Neural progenitor cell (in vitro differentiated cells): ENCODE data around the gene FBXO7. TPM values are rescaled to one million over a fixed set of nuclear protein-coding genes. Genes with fewer than 3 reads are reported as not detected.

Experiments used
- DNase-seq: peaks from one replicate; pipeline ENCODE4 v3.0.0-alpha.2; 2016; ENCODE audit warnings: low spot score
- H2AFZ ChIP-seq: fragments of 200-600 bp; sonication (generic); replicated peaks from 2 replicates; pipeline ENCODE4 v1.6.1; 2016; ENCODE audit warnings: antibody characterized with exemption
- H3F3A ChIP-seq: fragments of 200-600 bp; sonication (generic); 2 replicates; pipeline ENCODE4 v1.6.1; 2016; ENCODE audit warnings: antibody characterized with exemption, low read depth
- H3K27ac ChIP-seq: fragments of 200-600 bp; sonication (generic); 2 replicates; pipeline ENCODE4 v1.5.1; 2016; ENCODE audit warnings: mild to moderate bottlenecking
- H3K27me3 ChIP-seq: fragments of 200-600 bp; sonication (generic); 2 replicates; pipeline ENCODE4 v1.6.1; 2016; ENCODE audit warnings: mild to moderate bottlenecking, moderate library complexity
- H3K36me3 ChIP-seq: fragments of 200-600 bp; sonication (generic); 2 replicates; pipeline ENCODE4 v1.5.1; 2016
- H3K4me1 ChIP-seq: fragments of 200-600 bp; sonication (generic); 2 replicates; pipeline ENCODE4 v1.6.1; 2016; ENCODE audit warnings: mixed run types
- H3K4me2 ChIP-seq: fragments of 200-600 bp; sonication (generic); 2 replicates; pipeline ENCODE4 v1.6.1; 2016
- H3K4me3 ChIP-seq: fragments of 200-600 bp; sonication (generic); 2 replicates; pipeline ENCODE4 v1.5.1; 2016
- H3K79me2 ChIP-seq: fragments of 200-600 bp; sonication (generic); 2 replicates; pipeline ENCODE4 v1.6.1; 2016; ENCODE audit warnings: low read depth
- H3K9ac ChIP-seq: fragments of 200-600 bp; sonication (generic); 2 replicates; pipeline ENCODE4 v1.6.1; 2016
- H3K9me3 ChIP-seq: fragments of 200-600 bp; sonication (generic); 2 replicates; pipeline ENCODE4 v1.5.1; 2016; ENCODE audit warnings: low read depth
- H4K20me1 ChIP-seq: fragments of 200-600 bp; sonication (generic); 2 replicates; pipeline ENCODE4 v1.6.1; 2016; ENCODE audit warnings: low read depth
- H3K27ac Mint-ChIP-seq: 3 replicates; pipeline ENCODE4 v1.8.0; 2021; ENCODE audit warnings: mixed read lengths
- H3K27me3 Mint-ChIP-seq: 2 replicates; pipeline ENCODE4 v1.8.0; 2022; ENCODE audit warnings: low read depth, mild to moderate bottlenecking, inconsistent platforms, moderate library complexity, mixed read lengths; ENCODE audit not compliant: insufficient read depth
- H3K36me3 Mint-ChIP-seq: 3 replicates; pipeline ENCODE4 v1.8.0; 2021; ENCODE audit warnings: mixed read lengths
- H3K4me1 Mint-ChIP-seq: 3 replicates; pipeline ENCODE4 v1.8.0; 2021; ENCODE audit warnings: mixed read lengths
- H3K4me3 Mint-ChIP-seq: 3 replicates; pipeline ENCODE4 v1.8.0; 2021; ENCODE audit warnings: mild to moderate bottlenecking, moderate library complexity, mixed read lengths
- H3K9me3 Mint-ChIP-seq: 3 replicates; pipeline ENCODE4 v1.8.0; 2020; ENCODE audit warnings: mixed read lengths
- CTCF ChIP-seq: fragments of 200-600 bp; sonication (generic); IDR thresholded peaks from 2 replicates; pipeline ENCODE4 v1.5.1; 2017; ENCODE audit warnings: antibody characterized with exemption, mild to moderate bottlenecking
- EZH2 ChIP-seq: fragments of 200-600 bp; sonication (generic); IDR thresholded peaks from 2 replicates; pipeline ENCODE4 v1.6.1; 2017; ENCODE audit warnings: antibody characterized with exemption, mild to moderate bottlenecking, moderate library complexity
- EZH2phosphoT487 ChIP-seq: fragments of 200-600 bp; sonication (generic); IDR thresholded peaks from 2 replicates; pipeline ENCODE4 v1.6.1; 2017; ENCODE audit warnings: antibody characterized with exemption
- total RNA-seq: library from RNA; depleted of rRNA; stranded (reverse); fragments of >200 nt; gene quantifications from 2 replicates; pipeline ENCODE4 v1.2.3, GENCODE V29; 2015; ENCODE audit warnings: low replicate concordance

FBXO7 gene
- total RNA-seq, 1 donor from 2014 or later = 65.2 TPM

DNA sequence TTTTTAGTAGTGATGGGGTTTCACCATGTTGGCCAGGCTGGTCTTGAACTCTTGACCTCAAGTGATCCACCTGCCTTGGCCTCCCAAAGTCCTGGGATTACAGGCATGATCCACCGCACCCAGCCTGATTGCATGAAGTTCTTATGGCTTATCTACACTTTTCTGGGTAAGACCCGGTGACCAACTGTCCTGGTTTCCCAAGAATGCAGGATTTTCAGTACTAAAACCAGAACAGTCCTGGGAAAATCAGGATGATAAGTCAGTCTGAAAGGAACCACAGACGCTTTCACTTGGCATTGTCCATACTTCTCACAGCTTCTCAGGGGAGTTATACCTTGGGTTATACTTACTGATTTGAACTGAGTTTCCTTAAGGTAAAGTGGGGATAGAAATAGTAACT, 8.9 kb upstream of the FBXO7 start:
- Mint-ChIP-seq H3K36me3 (no peaks in the 10 kb centered on the region), H3K9me3 (no peaks in the 10 kb centered on the region), H3K4me3 (no peak overlapping the region), H3K27ac (no peak overlapping the region), H3K4me1 (peaks cover 10% of the 10 kb centered on the region), H3K27me3 (peaks cover 8% of the 10 kb centered on the region)
- Histone ChIP-seq H3K4me3 (no peak overlapping the region), H3K79me2 (no peaks in the 10 kb centered on the region), H2AFZ (no peak overlapping the region), H3F3A (no peaks in the 10 kb centered on the region), H3K4me2 (no peak overlapping the region), H3K9me3 (no peaks in the 10 kb centered on the region), H3K36me3 (no peaks in the 10 kb centered on the region), H4K20me1 (no peaks in the 10 kb centered on the region), H3K27ac (no peak overlapping the region), H3K27me3 (peaks cover 100% of the 10 kb centered on the region), H3K4me1 (no peaks in the 10 kb centered on the region), H3K9ac (no peak overlapping the region)
- TF ChIP-seq EZH2 (no peak), CTCF (no peak), EZH2phosphoT487 (no peak)
- DNase-seq = no peak

- no peak for TF ChIP-seq CTCF
- no peak for TF ChIP-seq EZH2phosphoT487
- no peak for TF ChIP-seq EZH2
- Histone ChIP-seq H3K36me3 (no peaks in the 10 kb centered on the region), H3F3A (no peaks in the 10 kb centered on the region), H2AFZ (no peak overlapping the region), H4K20me1 (no peaks in the 10 kb centered on the region), H3K27ac (no peak overlapping the region), H3K4me1 (no peaks in the 10 kb centered on the region), H3K79me2 (no peaks in the 10 kb centered on the region), H3K4me3 (no peak overlapping the region), H3K4me2 (no peak overlapping the region), H3K9ac (no peak overlapping the region), H3K9me3 (no peaks in the 10 kb centered on the region), H3K27me3 (peaks cover 100% of the 10 kb centered on the region)
- no peak overlapping the region for H3K4me3 Mint-ChIP-seq
- no peaks in the 10 kb centered on the region for H3K9me3 Mint-ChIP-seq
- no peak for DNase-seq
- no peak overlapping the region for H3K27ac Mint-ChIP-seq
- peaks cover 3% of the 10 kb centered on the region for H3K27me3 Mint-ChIP-seq
- no peaks in the 10 kb centered on the region for H3K36me3 Mint-ChIP-seq
- H3K4me1 Mint-ChIP-seq = peaks cover 10% of the 10 kb centered on the region
Observed at GRCh38 chr22:32466496-32466895, 8.1 kb upstream of the FBXO7 start.

DNA sequence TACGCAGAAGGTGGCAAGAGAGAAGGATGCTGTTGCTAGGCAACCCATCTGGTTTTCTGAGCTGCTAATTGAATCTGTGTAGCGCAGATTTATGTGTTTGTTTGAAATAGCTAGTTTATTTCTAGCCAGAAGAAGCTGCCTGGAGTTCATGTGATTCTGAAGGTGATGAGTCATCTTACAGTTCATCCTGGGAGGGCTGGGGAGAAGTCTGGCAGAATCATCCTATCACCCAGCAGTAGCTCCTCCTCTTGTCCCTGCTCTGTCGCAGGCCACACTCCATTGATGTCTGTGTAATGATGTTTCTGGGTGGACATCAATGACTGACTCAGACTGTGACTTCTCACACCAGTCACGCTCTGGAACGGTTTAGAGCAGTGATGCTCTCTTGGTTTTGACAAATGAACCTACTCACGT, 4.8 kb upstream of the FBXO7 start:
- Mint-ChIP-seq H3K27me3 (no peaks in the 10 kb centered on the region), H3K9me3 (no peaks in the 10 kb centered on the region), H3K4me3 (no peak overlapping the region), H3K4me1 (peaks cover 14% of the 10 kb centered on the region), H3K27ac (no peak overlapping the region), H3K36me3 (no peaks in the 10 kb centered on the region)
- no peak for DNase-seq
- Histone ChIP-seq H3K27me3 (peaks cover 77% of the 10 kb centered on the region), H3K4me1 (no peaks in the 10 kb centered on the region), H3K4me3 (no peak overlapping the region), H3K27ac (no peak overlapping the region), H3F3A (peaks cover 14% of the 10 kb centered on the region), H3K9me3 (no peaks in the 10 kb centered on the region), H3K79me2 (no peaks in the 10 kb centered on the region), H3K36me3 (no peaks in the 10 kb centered on the region), H3K4me2 (no peak overlapping the region), H4K20me1 (no peaks in the 10 kb centered on the region), H2AFZ (no peak overlapping the region), H3K9ac (no peak overlapping the region)
- TF ChIP-seq EZH2phosphoT487 (no peak), EZH2 (no peak), CTCF (no peak)
